Ramos (cell line): ENCODE measurements around the gene KIF1C.
"Not testable (repeated sequence)": the region's sequence is repeated elsewhere in the genome, so short reads cannot be mapped to it uniquely, and the experiment has no call there.

Source experiments
- in situ Hi-C: fragments of 300-500 bp; cut with MboI; formaldehyde crosslinking; loops from one replicate; pipeline ENCODE4 v1.14.3; 2022; ENCODE audit warnings: low sequenced_read_pairs; ENCODE audit not compliant: unreplicated experiment

Gene KIF1C

GRCh38 chr17:5042157-5043022 lies 44.6 kb downstream of the KIF1C start:
- in situ Hi-C loops, result no loop called here

DNA sequence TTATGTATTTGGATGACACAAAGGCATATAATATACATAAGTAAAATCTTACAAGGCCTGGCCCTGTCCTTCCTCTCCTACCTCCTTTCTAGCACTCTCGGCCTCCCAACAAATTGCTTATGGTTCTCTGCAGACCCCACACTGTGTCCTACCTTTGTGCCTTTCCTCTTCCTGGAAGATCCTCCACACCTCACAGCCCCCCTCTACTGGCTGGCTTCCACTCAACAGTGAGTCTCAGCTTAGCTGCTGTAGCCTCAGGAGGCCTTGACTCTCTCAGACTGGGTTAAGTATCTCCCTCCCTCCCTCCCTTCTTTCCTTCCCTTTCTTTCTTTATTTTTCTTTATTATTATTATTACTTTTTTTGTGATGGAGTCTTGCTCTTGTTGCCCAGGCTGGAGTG lies 45.8 kb downstream of the KIF1C start:
- in situ Hi-C loops, result no loop called here

DNA sequence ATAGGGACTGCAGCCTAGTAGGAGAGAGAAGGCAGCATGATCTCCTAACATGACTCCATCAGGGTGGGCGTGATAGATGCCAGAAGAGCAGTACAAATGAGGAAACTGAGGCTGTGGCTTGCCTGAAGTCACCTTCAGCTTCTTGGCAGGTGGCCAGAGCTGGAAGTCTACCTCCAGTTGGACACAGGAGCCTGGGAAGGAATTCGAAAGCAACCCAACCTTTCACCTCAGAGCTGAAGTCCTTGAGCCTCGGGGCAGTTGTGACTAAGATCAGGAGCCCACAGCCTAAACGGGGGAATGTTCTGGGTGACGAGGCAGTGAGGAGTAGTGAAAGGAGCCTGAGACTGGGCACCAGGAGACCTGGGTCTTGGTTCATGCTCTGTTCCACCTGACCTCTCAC lies 46.9 kb downstream of the KIF1C start:
- in situ Hi-C loops, result no loop called here

- in situ Hi-C loops, result no loop called here
Observed at GRCh38 chr17:5045496-5045895, 47.7 kb downstream of the KIF1C start.

DNA sequence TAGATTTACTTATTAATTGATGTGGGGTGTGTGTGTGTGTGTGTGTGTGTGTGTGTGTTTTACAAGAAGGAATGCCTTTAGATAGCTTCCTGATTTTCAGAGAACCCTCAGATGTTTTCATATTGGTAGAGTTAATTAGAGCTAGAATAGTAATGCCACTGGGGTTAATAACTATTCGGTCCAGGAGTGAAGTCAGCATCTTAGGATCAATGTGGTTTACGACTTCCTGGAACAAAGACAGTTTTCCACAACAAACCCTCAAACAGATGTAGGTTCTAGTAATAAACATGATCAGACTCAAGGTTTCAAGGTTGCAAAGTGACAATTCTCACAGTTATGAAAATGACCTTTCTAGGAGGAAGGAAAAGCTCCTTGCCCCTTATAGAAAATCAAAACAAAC lies 49.7 kb downstream of the KIF1C start:
- in situ Hi-C loops, result no loop called here

- in situ Hi-C loops, result no loop called here
Observed at GRCh38 chr17:5049314-5049841, 51.6 kb downstream of the KIF1C start.

GRCh38 chr17:5050278-5050677 lies 52.5 kb downstream of the KIF1C start:
- in situ Hi-C loops, result loop anchor here (10.0 kb wide), 1 partner anchor 145 kb away; the partner anchor contains the start of gene CHRNE

- in situ Hi-C loops, result loop anchor here (10.0 kb wide), 1 partner anchor 151 kb away; the partner anchor contains the start of gene CHRNE
Observed at GRCh38 chr17:5055543-5055942, 57.8 kb downstream of the KIF1C start.

GRCh38 chr17:5065227-5065744 lies 67.5 kb downstream of the KIF1C start:
- in situ Hi-C loops, result no loop called here

DNA sequence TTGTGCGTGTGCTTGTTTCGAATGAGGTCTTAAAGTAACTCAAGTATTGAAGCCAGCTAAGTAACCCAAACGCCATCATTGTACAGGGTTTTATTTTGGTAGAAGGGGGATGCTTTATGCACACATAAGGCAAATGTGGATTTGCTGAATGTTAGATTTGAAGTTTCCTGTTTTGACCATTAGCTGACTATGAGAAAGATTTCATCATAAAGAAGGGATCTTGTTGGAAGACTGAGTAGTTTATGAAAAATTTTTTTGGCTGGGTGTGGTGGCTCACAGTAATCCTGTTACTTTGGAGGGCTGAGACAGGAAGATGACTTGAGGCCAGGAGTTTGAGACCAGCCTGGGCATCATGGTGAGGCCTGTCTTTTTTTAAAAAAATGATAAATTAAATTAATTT lies 70.5 kb downstream of the KIF1C start:
- in situ Hi-C loops, result no loop called here

GRCh38 chr17:5069724-5070123 lies 72.0 kb downstream of the KIF1C start:
- in situ Hi-C loops, result no loop called here

- in situ Hi-C loops, result not testable (repeated sequence)
Observed at GRCh38 chr17:5075472-5075871, 77.7 kb downstream of the KIF1C start.

- in situ Hi-C loops, result not testable (repeated sequence)
Observed at GRCh38 chr17:5077275-5077674, 79.5 kb downstream of the KIF1C start.

- in situ Hi-C loops, result no loop called here
Observed at GRCh38 chr17:5077781-5078105, 80.0 kb downstream of the KIF1C start.
